ENCODE measurements around the gene VKORC1. TPM values are rescaled to one million over a fixed set of nuclear protein-coding genes. Genes with fewer than 3 reads are reported as not detected.

The VKORC1 gene
- polyA plus RNA-seq, 1 of the 3 experiments (the other 2 are of a cell fraction), result 434 TPM

GRCh38 chr16:31085873-31086628 is 8.5 kb downstream of the VKORC1 start:
- no peak for DNase-seq
- CTCF ChIA-PET, result interaction anchor here (3.0 kb wide), 1 partner anchor 57 kb away, joined by 12 read pairs; no protein-coding TSS in a partner anchor
- no peaks in the 10 kb centered on the region for H3K9me3 ChIP-seq
- no peak for TF ChIP-seq GABPA (IDR thresholded peaks at IDR 0.05; ENCODE audit: low read depth)
- no peaks in the 10 kb centered on the region for H3K27me3 ChIP-seq (ENCODE audit: insufficient read depth)
- WGBS (ENCODE audit: low lambda C conversion rate), result 85% methylated on average over 14 of the region's 18 CpGs
- H3K79me2 ChIP-seq (ENCODE audit: insufficient read depth), result peaks cover 35% of the 10 kb centered on the region
- peaks cover 0 to 8% of the 10 kb centered on the region in 2 experiments; a peak in 2 of 4 replicates for H3K4me1 ChIP-seq (ENCODE audit: control insufficient read depth in 1 of 2, insufficient read depth in 2 of 2, low read depth in 1 of 2, low read length in 1 of 2)
- H3K4me3 ChIP-seq (ENCODE audit: low read depth in 2 of 2, low read length in 1 of 2), result no peak overlapping the region
- H3K36me3 ChIP-seq (replicated peaks in 1 of 2; ENCODE audit: control insufficient read depth in 1 of 2, insufficient read depth in 2 of 2, low read length in 1 of 2), result peaks cover 12 to 36% of the 10 kb centered on the region in 2 experiments
- H4K20me1 ChIP-seq (ENCODE audit: insufficient read depth), result peaks cover 8% of the 10 kb centered on the region; the same call in 1 of the 2 replicates
- no peaks in the 10 kb centered on the region for H3F3A ChIP-seq (replicated peaks; ENCODE audit: insufficient read depth)
- no peaks in the 10 kb centered on the region for H3K9me2 ChIP-seq
- H3K27ac ChIP-seq (ENCODE audit: low read depth in 2 of 2, low read length in 1 of 2), result no peak overlapping the region
- no peak overlapping the region for H3K4me2 ChIP-seq
- H2AFZ ChIP-seq (ENCODE audit: low read depth), result no peak overlapping the region
- no peak overlapping the region for H3K9ac ChIP-seq
- POLR2A ChIA-PET, result interaction anchor here (0.9 to 2.1 kb wide), 3 partner anchors 8 to 31 kb away, joined by 3 to 5 read pairs (median 5); partner anchors contain the start of genes KAT8 and ZNF668

- peaks cover 35% of the 10 kb centered on the region; the same call in 1 of the 2 replicates for H3K79me2 ChIP-seq (ENCODE audit: insufficient read depth)
- H3K4me2 ChIP-seq, result no peak overlapping the region
- POLR2A ChIA-PET, result interaction anchor here (1.2 to 2.1 kb wide), 3 partner anchors 9 to 32 kb away, joined by 5 to 8 read pairs (median 5); partner anchors contain the start of genes KAT8, ZNF646 and ZNF668
- H4K20me1 ChIP-seq (ENCODE audit: insufficient read depth), result peaks cover 8% of the 10 kb centered on the region; the same call in 1 of the 2 replicates
- no peaks in the 10 kb centered on the region for H3K9me3 ChIP-seq
- H3F3A ChIP-seq (replicated peaks; ENCODE audit: insufficient read depth), result no peaks in the 10 kb centered on the region
- no peak overlapping the region for H2AFZ ChIP-seq (ENCODE audit: low read depth)
- TF ChIP-seq RAD21 (IDR thresholded peaks at IDR 0.05; ENCODE audit: low read length) (no peak), NFIC (IDR thresholded peaks at IDR 0.05; ENCODE audit: borderline replicate concordance) (no peak), EZH2phosphoT487 (IDR thresholded peaks at IDR 0.05; ENCODE audit: borderline replicate concordance, low read depth) (no peak), PBX3 (IDR thresholded peaks at IDR 0.05) (no peak), GATA2 (CRISPR knock-in tag; IDR thresholded peaks at IDR 0.05) (no peak), SIN3A (IDR thresholded peaks at IDR 0.05; ENCODE audit: borderline replicate concordance, low read depth, low read length) (no peak), TAF1 (IDR thresholded peaks at IDR 0.05; ENCODE audit: borderline replicate concordance, low read depth, low read length) (no peak), POLR2AphosphoS5 (IDR thresholded peaks at IDR 0.05; ENCODE audit: low read depth, low read length) (no peak), CTCF (IDR thresholded peaks at IDR 0.05) (no peak), FOXM1 (IDR thresholded peaks at IDR 0.05; ENCODE audit: low read depth) (no peak)
- TF ChIP-seq, protein P1, sequence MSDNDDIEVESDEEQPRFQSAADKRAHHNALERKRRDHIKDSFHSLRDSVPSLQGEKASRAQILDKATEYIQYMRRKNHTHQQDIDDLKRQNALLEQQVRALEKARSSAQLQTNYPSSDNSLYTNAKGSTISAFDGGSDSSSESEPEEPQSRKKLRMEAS (IDR thresholded peaks at IDR 0.05; ENCODE audit: low read depth), result no peak
- TF ChIP-seq, protein P2, sequence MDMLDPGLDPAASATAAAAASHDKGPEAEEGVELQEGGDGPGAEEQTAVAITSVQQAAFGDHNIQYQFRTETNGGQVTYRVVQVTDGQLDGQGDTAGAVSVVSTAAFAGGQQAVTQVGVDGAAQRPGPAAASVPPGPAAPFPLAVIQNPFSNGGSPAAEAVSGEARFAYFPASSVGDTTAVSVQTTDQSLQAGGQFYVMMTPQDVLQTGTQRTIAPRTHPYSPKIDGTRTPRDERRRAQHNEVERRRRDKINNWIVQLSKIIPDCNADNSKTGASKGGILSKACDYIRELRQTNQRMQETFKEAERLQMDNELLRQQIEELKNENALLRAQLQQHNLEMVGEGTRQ (IDR thresholded peaks at IDR 0.05; ENCODE audit: borderline replicate concordance, low read depth, low read length), result no peak
- TF ChIP-seq, protein P3, sequence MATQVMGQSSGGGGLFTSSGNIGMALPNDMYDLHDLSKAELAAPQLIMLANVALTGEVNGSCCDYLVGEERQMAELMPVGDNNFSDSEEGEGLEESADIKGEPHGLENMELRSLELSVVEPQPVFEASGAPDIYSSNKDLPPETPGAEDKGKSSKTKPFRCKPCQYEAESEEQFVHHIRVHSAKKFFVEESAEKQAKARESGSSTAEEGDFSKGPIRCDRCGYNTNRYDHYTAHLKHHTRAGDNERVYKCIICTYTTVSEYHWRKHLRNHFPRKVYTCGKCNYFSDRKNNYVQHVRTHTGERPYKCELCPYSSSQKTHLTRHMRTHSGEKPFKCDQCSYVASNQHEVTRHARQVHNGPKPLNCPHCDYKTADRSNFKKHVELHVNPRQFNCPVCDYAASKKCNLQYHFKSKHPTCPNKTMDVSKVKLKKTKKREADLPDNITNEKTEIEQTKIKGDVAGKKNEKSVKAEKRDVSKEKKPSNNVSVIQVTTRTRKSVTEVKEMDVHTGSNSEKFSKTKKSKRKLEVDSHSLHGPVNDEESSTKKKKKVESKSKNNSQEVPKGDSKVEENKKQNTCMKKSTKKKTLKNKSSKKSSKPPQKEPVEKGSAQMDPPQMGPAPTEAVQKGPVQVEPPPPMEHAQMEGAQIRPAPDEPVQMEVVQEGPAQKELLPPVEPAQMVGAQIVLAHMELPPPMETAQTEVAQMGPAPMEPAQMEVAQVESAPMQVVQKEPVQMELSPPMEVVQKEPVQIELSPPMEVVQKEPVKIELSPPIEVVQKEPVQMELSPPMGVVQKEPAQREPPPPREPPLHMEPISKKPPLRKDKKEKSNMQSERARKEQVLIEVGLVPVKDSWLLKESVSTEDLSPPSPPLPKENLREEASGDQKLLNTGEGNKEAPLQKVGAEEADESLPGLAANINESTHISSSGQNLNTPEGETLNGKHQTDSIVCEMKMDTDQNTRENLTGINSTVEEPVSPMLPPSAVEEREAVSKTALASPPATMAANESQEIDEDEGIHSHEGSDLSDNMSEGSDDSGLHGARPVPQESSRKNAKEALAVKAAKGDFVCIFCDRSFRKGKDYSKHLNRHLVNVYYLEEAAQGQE (IDR thresholded peaks at IDR 0.05; ENCODE audit: low read depth, low read length), result no peak
- H3K9ac ChIP-seq, result no peak overlapping the region
- peaks cover 16 to 43% of the 10 kb centered on the region in 2 experiments for H3K36me3 ChIP-seq (replicated peaks in 1 of 2; ENCODE audit: control insufficient read depth in 1 of 2, insufficient read depth in 2 of 2, low read length in 1 of 2)
- 87% methylated on average over 8 of the region's 8 CpGs for WGBS (ENCODE audit: low lambda C conversion rate)
- H3K27me3 ChIP-seq (ENCODE audit: insufficient read depth), result no peaks in the 10 kb centered on the region
- DNase-seq, result no peak
- CTCF ChIA-PET, result interaction anchor here (3.0 kb wide), 1 partner anchor 57 kb away, joined by 12 read pairs; no protein-coding TSS in a partner anchor
- no peak overlapping the region for H3K4me3 ChIP-seq (ENCODE audit: low read depth in 2 of 2, low read length in 1 of 2)
- no peaks in the 10 kb centered on the region for H3K9me2 ChIP-seq
- H3K4me1 ChIP-seq (ENCODE audit: control insufficient read depth in 1 of 2, insufficient read depth in 2 of 2, low read depth in 1 of 2, low read length in 1 of 2), result peaks cover 0 to 1% of the 10 kb centered on the region in 2 experiments; a peak in 2 of 4 replicates
- no peak overlapping the region for H3K27ac ChIP-seq (ENCODE audit: low read depth in 2 of 2, low read length in 1 of 2)
These were observed 9.2 kb downstream of the VKORC1 start for GRCh38 chr16:31085411-31085810.

All from SK-N-SH (cell line).